ENCODE data around the gene DUSP19. TPM values are rescaled to one million over a fixed set of nuclear protein-coding genes. Genes with fewer than 3 reads are reported as not detected.

The DUSP19 gene
- total and polyA plus RNA-seq, 2 experiments from 2014 or later, result 1.2 to 4.7 TPM

DNA sequence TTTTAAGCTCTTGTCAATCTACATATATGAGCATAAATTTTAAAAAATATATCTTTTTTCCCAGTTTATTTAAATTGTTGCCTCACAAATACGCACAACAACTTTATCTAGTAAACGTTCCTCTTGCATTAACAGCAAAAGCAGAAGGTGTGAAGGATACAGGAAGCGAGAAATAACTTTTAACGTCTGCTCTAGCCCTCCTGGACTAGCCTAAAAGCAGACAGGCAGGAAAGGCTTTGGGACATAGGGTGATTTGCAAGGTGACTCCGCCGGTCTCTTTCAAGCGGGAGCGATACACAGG lies 434 bp upstream of the DUSP19 start:
- H3K27ac ChIP-seq, result peak overlapping the region; percentile 80
- H4K20me1 ChIP-seq (ENCODE audit: insufficient read depth, poor library complexity, severe bottlenecking), result no peaks in the 10 kb centered on the region
- H3K9me2 ChIP-seq (replicated peaks; ENCODE audit: insufficient read depth), result no peaks in the 10 kb centered on the region
- H2AFZ ChIP-seq, result peak overlapping the region; percentile 90
- H3K4me1 ChIP-seq (ENCODE audit: insufficient read depth), result peaks cover 5% of the 10 kb centered on the region
- peak overlapping the region; percentile 75 for H3K4me2 ChIP-seq
- H3K9me3 ChIP-seq (ENCODE audit: low read depth), result no peaks in the 10 kb centered on the region
- DNase-seq (ENCODE audit: low spot score), result peak; percentile 61
- 10% methylated on average over 8 of the region's 8 CpGs for WGBS (ENCODE audit: low lambda C conversion rate, missing lambda C conversion rate)
- H3K36me3 ChIP-seq (replicated peaks; ENCODE audit: insufficient read depth, low read depth), result no peaks in the 10 kb centered on the region
- peaks cover 5% of the 10 kb centered on the region for H3K27me3 ChIP-seq
- H3K79me2 ChIP-seq, result peaks cover 7% of the 10 kb centered on the region
- TF ChIP-seq EZH2 (IDR thresholded peaks at IDR 0.05; ENCODE audit: borderline replicate concordance) (no peak), EZH2phosphoT487 (IDR thresholded peaks at IDR 0.05; ENCODE audit: low read depth, severe bottlenecking, unreplicated experiment) (no peak)
- TF ChIP-seq, protein P1, sequence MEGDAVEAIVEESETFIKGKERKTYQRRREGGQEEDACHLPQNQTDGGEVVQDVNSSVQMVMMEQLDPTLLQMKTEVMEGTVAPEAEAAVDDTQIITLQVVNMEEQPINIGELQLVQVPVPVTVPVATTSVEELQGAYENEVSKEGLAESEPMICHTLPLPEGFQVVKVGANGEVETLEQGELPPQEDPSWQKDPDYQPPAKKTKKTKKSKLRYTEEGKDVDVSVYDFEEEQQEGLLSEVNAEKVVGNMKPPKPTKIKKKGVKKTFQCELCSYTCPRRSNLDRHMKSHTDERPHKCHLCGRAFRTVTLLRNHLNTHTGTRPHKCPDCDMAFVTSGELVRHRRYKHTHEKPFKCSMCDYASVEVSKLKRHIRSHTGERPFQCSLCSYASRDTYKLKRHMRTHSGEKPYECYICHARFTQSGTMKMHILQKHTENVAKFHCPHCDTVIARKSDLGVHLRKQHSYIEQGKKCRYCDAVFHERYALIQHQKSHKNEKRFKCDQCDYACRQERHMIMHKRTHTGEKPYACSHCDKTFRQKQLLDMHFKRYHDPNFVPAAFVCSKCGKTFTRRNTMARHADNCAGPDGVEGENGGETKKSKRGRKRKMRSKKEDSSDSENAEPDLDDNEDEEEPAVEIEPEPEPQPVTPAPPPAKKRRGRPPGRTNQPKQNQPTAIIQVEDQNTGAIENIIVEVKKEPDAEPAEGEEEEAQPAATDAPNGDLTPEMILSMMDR (IDR thresholded peaks at IDR 0.05; ENCODE audit: poor library complexity), result no peak
- H3K4me3 ChIP-seq, result peak overlapping the region; percentile 72

DNA sequence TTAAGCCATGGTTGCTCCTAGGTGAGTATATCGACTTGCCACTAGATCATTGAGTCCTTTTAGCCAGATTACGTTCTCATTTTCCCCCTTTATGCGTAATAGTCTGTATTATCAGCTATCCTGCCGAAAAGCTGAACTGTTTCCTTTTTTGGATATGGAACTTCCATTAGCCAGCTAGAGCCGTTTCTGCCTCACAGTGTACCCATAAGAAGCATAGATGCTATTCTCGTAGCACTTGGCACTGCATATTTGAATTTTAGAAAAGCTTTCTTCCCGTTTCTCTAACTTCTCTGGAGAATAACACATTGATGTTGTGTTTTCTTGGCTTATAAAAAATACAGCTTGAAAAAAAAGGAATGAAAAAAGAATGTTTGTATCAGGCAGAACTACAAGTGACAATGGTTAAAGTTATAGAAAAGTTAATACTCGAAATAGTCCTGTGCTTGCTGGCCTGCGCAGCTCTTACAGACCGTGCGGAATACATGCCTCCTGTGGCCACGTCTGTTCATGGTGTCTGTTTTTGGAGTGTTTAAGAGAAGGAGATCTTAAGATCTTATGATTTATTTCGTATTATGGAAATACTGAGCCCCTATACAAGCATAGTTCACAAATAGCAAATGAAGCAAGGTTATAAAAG lies 710 bp downstream of the DUSP19 start:
- Histone ChIP-seq H3K36me3 (replicated peaks; ENCODE audit: insufficient read depth, low read depth) (no peaks in the 10 kb centered on the region), H3K4me3 (peak overlapping the region; percentile 73), H3K79me2 (peaks cover 7% of the 10 kb centered on the region), H3K27ac (peak overlapping the region; percentile 78), H3K27me3 (peaks cover 5% of the 10 kb centered on the region), H3K4me1 (ENCODE audit: insufficient read depth) (peaks cover 5% of the 10 kb centered on the region), H3K9me2 (replicated peaks; ENCODE audit: insufficient read depth) (no peaks in the 10 kb centered on the region), H4K20me1 (ENCODE audit: insufficient read depth, poor library complexity, severe bottlenecking) (no peaks in the 10 kb centered on the region), H3K9me3 (ENCODE audit: low read depth) (no peaks in the 10 kb centered on the region), H3K4me2 (peak overlapping the region; percentile 75), H2AFZ (peak overlapping the region; percentile 90)
- DNase-seq (ENCODE audit: low spot score), result no peak
- WGBS (ENCODE audit: low lambda C conversion rate, missing lambda C conversion rate), result 62% methylated on average over 13 of the region's 13 CpGs
- TF ChIP-seq, protein P1 (IDR thresholded peaks at IDR 0.05; ENCODE audit: poor library complexity), result no peak
- TF ChIP-seq EZH2phosphoT487 (IDR thresholded peaks at IDR 0.05; ENCODE audit: low read depth, severe bottlenecking, unreplicated experiment), result no peak

DNA sequence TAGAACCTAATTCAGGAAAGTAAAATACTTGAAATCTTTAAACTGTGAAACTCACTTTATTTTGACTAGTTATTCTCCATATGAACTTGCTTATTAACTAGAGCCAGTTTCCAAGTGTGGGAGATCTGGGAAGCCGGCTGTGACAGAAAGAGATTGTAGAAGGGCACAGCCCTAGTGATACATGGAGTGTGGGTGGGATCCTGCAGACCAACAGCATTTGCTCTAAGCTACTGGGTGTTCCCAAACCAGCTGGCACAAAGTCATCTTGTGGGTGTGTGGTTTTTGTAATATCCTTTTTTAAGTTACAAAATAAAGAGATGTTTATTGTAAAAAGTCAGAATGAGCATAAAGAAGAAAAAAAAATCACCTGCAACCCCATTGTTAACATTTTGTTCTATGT lies 3.4 kb downstream of the DUSP19 start:
- no peak for DNase-seq (ENCODE audit: low spot score)
- Histone ChIP-seq H3K36me3 (replicated peaks; ENCODE audit: insufficient read depth, low read depth) (no peaks in the 10 kb centered on the region), H3K4me3 (no peak overlapping the region), H4K20me1 (ENCODE audit: insufficient read depth, poor library complexity, severe bottlenecking) (no peaks in the 10 kb centered on the region), H3K27ac (no peak overlapping the region), H3K4me2 (no peak overlapping the region), H3K9me3 (ENCODE audit: low read depth) (no peaks in the 10 kb centered on the region), H3K9me2 (replicated peaks; ENCODE audit: insufficient read depth) (no peaks in the 10 kb centered on the region), H3K4me1 (ENCODE audit: insufficient read depth) (peaks cover 5% of the 10 kb centered on the region), H3K27me3 (no peaks in the 10 kb centered on the region), H3K79me2 (peaks cover 7% of the 10 kb centered on the region), H2AFZ (no peak overlapping the region)
- 62% methylated on average over 1 of the region's 1 CpG for WGBS (ENCODE audit: low lambda C conversion rate, missing lambda C conversion rate)
- TF ChIP-seq EZH2 (IDR thresholded peaks at IDR 0.05; ENCODE audit: borderline replicate concordance), result no peak
- no peak for TF ChIP-seq EZH2phosphoT487 (IDR thresholded peaks at IDR 0.05; ENCODE audit: low read depth, severe bottlenecking, unreplicated experiment)
- TF ChIP-seq, protein P1 (IDR thresholded peaks at IDR 0.05; ENCODE audit: poor library complexity), result no peak

Data from hepatocyte (in vitro differentiated cells).